ENCODE data around the gene GRIK1. TPM values are rescaled to one million over a fixed set of nuclear protein-coding genes. Genes with fewer than 3 reads are reported as not detected.

Gene GRIK1
- total RNA-seq, 1 donor from 2014 or later, result not detected

DNA sequence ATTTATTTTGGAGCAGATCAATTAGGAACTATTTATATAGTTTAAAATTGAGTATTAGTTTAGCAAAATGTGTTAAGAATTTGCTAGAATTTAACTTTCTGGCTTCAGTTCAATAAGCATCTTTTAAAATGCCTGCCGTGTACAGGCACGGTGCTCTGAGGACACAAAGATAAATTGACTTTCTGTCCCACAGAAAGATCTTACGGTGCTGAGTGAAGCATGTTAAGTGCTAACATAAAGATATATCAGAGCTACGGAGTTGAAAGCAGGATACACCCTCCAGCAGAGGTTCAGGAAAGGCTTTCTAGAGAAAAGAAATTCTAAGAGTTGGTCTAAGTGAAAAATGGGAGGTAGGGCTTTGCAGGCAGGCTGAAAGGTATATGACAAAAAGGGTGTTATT is 305.4 kb downstream of the GRIK1 start:
- Histone ChIP-seq H3K9me3 (no peaks in the 10 kb centered on the region), H3K27ac (no peak overlapping the region), H3K4me1 (no peaks in the 10 kb centered on the region), H3K27me3 (no peaks in the 10 kb centered on the region), H3K36me3 (no peaks in the 10 kb centered on the region), H3K4me3 (no peak overlapping the region)
- ATAC-seq (no peak), DNase-seq (no peak)
- TF ChIP-seq, protein P1, sequence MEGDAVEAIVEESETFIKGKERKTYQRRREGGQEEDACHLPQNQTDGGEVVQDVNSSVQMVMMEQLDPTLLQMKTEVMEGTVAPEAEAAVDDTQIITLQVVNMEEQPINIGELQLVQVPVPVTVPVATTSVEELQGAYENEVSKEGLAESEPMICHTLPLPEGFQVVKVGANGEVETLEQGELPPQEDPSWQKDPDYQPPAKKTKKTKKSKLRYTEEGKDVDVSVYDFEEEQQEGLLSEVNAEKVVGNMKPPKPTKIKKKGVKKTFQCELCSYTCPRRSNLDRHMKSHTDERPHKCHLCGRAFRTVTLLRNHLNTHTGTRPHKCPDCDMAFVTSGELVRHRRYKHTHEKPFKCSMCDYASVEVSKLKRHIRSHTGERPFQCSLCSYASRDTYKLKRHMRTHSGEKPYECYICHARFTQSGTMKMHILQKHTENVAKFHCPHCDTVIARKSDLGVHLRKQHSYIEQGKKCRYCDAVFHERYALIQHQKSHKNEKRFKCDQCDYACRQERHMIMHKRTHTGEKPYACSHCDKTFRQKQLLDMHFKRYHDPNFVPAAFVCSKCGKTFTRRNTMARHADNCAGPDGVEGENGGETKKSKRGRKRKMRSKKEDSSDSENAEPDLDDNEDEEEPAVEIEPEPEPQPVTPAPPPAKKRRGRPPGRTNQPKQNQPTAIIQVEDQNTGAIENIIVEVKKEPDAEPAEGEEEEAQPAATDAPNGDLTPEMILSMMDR (IDR thresholded peaks at IDR 0.05), result no peak
- intact Hi-C loops (cut with DNase I), result no loop called here

DNA sequence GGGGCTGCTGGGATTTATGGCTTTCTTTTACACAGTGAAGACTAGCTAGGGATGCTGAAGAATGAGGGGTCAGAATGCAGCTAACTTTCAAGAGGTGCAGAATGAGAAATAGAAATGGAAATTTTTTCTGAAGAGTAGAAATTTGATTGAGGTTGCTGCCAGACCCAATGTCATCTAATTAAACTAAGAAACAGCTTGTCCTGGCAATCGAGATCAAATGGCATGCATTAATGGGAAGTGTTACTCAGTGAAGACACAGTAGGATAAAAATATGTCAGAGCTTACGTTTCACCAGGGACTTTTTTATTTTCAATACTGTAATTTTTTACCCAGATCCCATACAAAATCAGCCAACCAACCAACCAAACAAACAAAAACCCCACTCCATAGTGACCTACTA is 306.0 kb downstream of the GRIK1 start:
- Histone ChIP-seq H3K4me3 (no peak overlapping the region), H3K27me3 (no peaks in the 10 kb centered on the region), H3K9me3 (no peaks in the 10 kb centered on the region), H3K4me1 (no peaks in the 10 kb centered on the region), H3K27ac (no peak overlapping the region), H3K36me3 (no peaks in the 10 kb centered on the region)
- TF ChIP-seq, protein P1 (IDR thresholded peaks at IDR 0.05), result no peak
- DNase-seq (no peak), ATAC-seq (no peak)
- intact Hi-C loops (cut with DNase I), result no loop called here

DNA sequence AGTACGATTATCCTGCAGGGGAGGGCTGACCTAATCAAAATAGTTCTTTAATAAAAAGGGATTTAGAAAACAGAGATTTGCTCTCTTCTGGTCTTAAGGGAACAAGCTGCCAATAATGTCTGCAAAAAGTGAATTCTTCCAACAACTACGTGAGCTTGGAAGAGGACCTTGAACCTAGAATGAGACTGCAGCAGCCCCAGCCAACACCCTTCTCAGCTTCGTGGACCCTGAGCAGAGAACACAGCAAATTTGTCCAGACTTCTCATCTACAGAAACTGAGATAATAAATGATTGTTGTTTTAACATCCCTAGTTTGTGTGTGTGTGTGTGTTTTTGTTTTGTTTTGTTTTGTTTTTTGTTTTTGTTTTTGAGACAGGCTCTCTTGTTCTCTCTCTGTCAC is 309.4 kb downstream of the GRIK1 start:
- H3K27ac ChIP-seq, result no peak overlapping the region
- H3K4me1 ChIP-seq, result no peaks in the 10 kb centered on the region
- no peaks in the 10 kb centered on the region for H3K9me3 ChIP-seq
- ATAC-seq, result no peak
- H3K4me3 ChIP-seq, result no peak overlapping the region
- no peaks in the 10 kb centered on the region for H3K36me3 ChIP-seq
- DNase-seq, result no peak
- TF ChIP-seq, protein P1 (IDR thresholded peaks at IDR 0.05), result no peak
- no peaks in the 10 kb centered on the region for H3K27me3 ChIP-seq
- intact Hi-C loops (cut with DNase I), result no loop called here

DNA sequence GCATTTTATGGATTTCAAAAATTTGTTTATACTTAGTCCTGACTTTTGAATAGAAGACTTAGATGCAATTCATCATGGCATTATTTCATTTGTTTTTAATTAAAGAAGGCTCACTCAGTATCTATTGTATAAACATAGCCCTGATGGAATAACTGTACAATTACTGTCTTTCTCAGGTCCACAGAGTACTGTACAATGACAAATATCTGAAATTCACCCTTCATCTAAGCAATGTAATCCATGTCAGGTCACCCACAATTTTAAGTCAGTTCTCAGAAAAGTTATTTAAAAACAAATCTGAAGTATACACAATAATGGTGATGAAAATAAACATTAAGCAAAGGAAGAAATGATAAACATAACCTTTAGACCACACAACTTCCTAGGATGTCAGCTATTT is 311.9 kb downstream of the GRIK1 start:
- ATAC-seq (no peak), DNase-seq (no peak)
- Histone ChIP-seq H3K27ac (no peak overlapping the region), H3K4me3 (no peak overlapping the region), H3K36me3 (no peaks in the 10 kb centered on the region), H3K9me3 (no peaks in the 10 kb centered on the region), H3K4me1 (no peaks in the 10 kb centered on the region), H3K27me3 (no peaks in the 10 kb centered on the region)
- TF ChIP-seq, protein P1 (IDR thresholded peaks at IDR 0.05), result no peak
- intact Hi-C loops (cut with DNase I), result no loop called here

DNA sequence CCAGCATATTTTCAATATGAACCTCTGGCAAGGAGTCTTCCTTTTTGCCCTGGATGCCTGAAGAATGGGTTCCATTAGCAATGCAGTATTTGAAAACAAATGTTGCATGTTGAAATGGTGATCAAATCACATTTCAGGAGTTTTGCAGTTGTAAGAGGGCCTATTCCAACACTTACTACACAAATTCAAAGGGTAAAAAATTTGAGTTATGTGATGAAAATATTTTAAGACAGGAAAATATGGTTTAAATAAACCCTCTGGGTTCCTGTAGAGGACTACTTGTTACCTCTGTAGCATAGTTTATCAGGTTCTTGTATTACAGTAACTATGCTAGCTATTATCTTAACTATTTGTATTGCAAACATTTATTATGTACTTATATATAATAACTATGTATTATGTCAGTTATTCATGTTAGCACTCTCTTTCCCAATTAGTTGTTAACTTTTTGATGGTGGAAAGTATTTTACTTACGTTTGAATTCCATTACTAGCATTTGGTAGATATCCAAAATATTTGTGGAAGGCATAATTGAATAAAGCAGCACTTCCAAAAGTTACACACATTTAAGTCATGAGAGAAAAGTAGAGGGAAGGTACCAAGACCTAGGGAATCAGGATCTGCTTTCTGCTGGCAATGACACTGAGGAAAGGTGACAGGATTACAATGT is 312.9 kb downstream of the GRIK1 start:
- intact Hi-C loops (cut with DNase I), result no loop called here
- DNase-seq (no peak), ATAC-seq (no peak)
- Histone ChIP-seq H3K27ac (no peak overlapping the region), H3K4me1 (no peaks in the 10 kb centered on the region), H3K4me3 (no peak overlapping the region), H3K9me3 (no peaks in the 10 kb centered on the region), H3K36me3 (no peaks in the 10 kb centered on the region), H3K27me3 (no peaks in the 10 kb centered on the region)
- TF ChIP-seq, protein P1 (IDR thresholded peaks at IDR 0.05), result no peak

DNA sequence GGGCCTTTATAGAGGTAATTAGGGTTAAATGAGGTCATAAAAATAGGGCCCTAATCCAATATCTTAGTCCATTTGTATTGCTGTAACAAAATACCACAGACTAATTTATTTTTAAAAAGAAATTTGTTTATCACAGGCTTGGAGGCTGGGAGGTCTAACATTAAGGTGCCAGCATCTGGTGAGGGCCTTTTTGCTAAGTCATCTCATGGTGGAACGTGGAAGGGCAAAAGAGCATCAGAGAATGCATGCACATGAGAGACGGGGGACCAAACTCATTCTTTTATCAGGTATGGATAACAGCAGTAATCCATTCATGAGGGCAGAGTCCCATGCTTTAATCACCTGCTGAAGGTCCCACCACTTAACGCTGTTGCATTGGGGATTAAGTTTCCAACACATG is 313.8 kb downstream of the GRIK1 start:
- H3K4me1 ChIP-seq, result no peaks in the 10 kb centered on the region
- no peaks in the 10 kb centered on the region for H3K27me3 ChIP-seq
- TF ChIP-seq, protein P1 (IDR thresholded peaks at IDR 0.05), result no peak
- intact Hi-C loops (cut with DNase I), result no loop called here
- DNase-seq, result no peak
- no peaks in the 10 kb centered on the region for H3K36me3 ChIP-seq
- H3K4me3 ChIP-seq, result no peak overlapping the region
- no peak for ATAC-seq
- no peaks in the 10 kb centered on the region for H3K9me3 ChIP-seq
- H3K27ac ChIP-seq, result no peak overlapping the region

Measured in upper lobe of right lung (tissue), 1 donor.